Calu3 (cell line): Measurements from ENCODE around the gene TRIM17. TPM values are rescaled to one million over a fixed set of nuclear protein-coding genes. Genes with fewer than 3 reads are reported as not detected.

Experiments used
- BruUV-seq: library from RNA; stranded (reverse); fragments of 400-500 nt; replicated peaks from 2 replicates; lab custom pipeline; 2021; lab: Mats Ljungman, UMichigan
- CTCF ChIA-PET: fragments of 300-600 bp; sonication (Branson Sonifier 250); formaldehyde crosslinking; loops from one replicate; lab custom pipeline; 2022; ENCODE audit warnings: antibody characterized with exemption; lab: Charles Lee
- DNase-seq: peaks from one replicate; pipeline ENCODE4 v3.0.0; 2022
- H3K27ac Mint-ChIP-seq: one replicate; pipeline ENCODE4 v1.8.0; 2022; ENCODE audit warnings: mixed read lengths; ENCODE audit not compliant: unreplicated experiment
- H3K27me3 Mint-ChIP-seq: one replicate; pipeline ENCODE4 v1.8.0; 2022; ENCODE audit warnings: mixed read lengths; ENCODE audit not compliant: unreplicated experiment
- H3K36me3 Mint-ChIP-seq: one replicate; pipeline ENCODE4 v1.8.0; 2022; ENCODE audit warnings: mild to moderate bottlenecking, moderate library complexity, mixed read lengths; ENCODE audit not compliant: insufficient read depth, unreplicated experiment
- H3K4me1 Mint-ChIP-seq: one replicate; pipeline ENCODE4 v1.8.0; 2022; ENCODE audit warnings: mild to moderate bottlenecking, low read depth, mixed read lengths; ENCODE audit not compliant: unreplicated experiment
- H3K4me3 Mint-ChIP-seq: one replicate; pipeline ENCODE4 v1.8.0; 2022; ENCODE audit warnings: mild to moderate bottlenecking, low read depth, moderate library complexity, mixed read lengths; ENCODE audit not compliant: unreplicated experiment
- H3K9me3 Mint-ChIP-seq: one replicate; pipeline ENCODE4 v1.8.0; 2022; ENCODE audit warnings: low read depth, mixed read lengths; ENCODE audit not compliant: unreplicated experiment
- intact Hi-C: fragments of 100-400 bp; cut with micrococcal nuclease; formaldehyde crosslinking; loops from one replicate; pipeline ENCODE4 v1.10.0; 2022; ENCODE audit not compliant: unreplicated experiment
- total RNA-seq: library from RNA; stranded (reverse); gene quantifications from 2 replicates; pipeline ENCODE4 v1.2.3, GENCODE V29; 2022
- TF ChIP-seq, protein P1 (sequence below): fragments of 200-600 bp; IDR thresholded peaks from one replicate; pipeline ENCODE4 v1.8.0; 2022; ENCODE audit warnings: antibody characterized with exemption; ENCODE audit not compliant: unreplicated experiment

Gene TRIM17
- total RNA-seq, 1 experiment from 2014 or later = 3.8 TPM

DNA sequence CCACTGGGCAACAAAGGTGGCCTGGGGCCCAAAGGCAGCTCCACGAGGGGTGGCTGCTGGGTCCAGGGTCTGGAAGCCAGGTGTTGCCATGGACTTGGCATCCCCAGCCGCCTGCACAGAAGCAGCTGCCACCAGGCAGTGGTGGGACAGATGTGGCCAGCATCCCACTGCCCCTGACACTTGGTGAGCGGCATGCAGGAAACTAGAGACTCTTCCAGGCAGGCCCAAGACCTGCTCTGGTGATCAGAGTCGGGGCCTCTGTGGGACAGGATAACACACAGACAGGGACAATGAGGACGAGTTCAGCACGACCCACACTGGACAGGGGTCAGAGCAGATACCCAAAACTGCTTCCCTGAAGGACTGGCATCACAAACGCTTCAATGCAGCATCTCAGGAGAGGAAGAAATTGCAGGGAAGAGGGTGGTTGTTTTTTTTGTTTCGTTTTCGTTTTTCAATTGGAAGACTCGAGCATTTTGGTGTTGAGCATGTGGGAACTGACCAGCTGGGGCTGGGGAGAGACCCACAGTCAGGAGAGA lies 36.4 kb upstream of the TRIM17 start:
- TF ChIP-seq, protein P1, sequence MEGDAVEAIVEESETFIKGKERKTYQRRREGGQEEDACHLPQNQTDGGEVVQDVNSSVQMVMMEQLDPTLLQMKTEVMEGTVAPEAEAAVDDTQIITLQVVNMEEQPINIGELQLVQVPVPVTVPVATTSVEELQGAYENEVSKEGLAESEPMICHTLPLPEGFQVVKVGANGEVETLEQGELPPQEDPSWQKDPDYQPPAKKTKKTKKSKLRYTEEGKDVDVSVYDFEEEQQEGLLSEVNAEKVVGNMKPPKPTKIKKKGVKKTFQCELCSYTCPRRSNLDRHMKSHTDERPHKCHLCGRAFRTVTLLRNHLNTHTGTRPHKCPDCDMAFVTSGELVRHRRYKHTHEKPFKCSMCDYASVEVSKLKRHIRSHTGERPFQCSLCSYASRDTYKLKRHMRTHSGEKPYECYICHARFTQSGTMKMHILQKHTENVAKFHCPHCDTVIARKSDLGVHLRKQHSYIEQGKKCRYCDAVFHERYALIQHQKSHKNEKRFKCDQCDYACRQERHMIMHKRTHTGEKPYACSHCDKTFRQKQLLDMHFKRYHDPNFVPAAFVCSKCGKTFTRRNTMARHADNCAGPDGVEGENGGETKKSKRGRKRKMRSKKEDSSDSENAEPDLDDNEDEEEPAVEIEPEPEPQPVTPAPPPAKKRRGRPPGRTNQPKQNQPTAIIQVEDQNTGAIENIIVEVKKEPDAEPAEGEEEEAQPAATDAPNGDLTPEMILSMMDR = no peak
- intact Hi-C loops = no loop called here
- DNase-seq = no peak
- CTCF ChIA-PET = interaction anchor here (0.8 kb wide), 1 partner anchor 46 kb away, joined by 6 read pairs; the partner anchor contains the start of gene TRIM11
- H3K27me3 Mint-ChIP-seq = no peaks in the 10 kb centered on the region
- peaks cover 33% of the 10 kb centered on the region for H3K36me3 Mint-ChIP-seq
- H3K27ac Mint-ChIP-seq = no peak overlapping the region
- peaks cover 37% of the 10 kb centered on the region for H3K4me1 Mint-ChIP-seq
- BruUV-seq = no TSS peak
- no peak overlapping the region for H3K4me3 Mint-ChIP-seq
- H3K9me3 Mint-ChIP-seq = no peaks in the 10 kb centered on the region

DNA sequence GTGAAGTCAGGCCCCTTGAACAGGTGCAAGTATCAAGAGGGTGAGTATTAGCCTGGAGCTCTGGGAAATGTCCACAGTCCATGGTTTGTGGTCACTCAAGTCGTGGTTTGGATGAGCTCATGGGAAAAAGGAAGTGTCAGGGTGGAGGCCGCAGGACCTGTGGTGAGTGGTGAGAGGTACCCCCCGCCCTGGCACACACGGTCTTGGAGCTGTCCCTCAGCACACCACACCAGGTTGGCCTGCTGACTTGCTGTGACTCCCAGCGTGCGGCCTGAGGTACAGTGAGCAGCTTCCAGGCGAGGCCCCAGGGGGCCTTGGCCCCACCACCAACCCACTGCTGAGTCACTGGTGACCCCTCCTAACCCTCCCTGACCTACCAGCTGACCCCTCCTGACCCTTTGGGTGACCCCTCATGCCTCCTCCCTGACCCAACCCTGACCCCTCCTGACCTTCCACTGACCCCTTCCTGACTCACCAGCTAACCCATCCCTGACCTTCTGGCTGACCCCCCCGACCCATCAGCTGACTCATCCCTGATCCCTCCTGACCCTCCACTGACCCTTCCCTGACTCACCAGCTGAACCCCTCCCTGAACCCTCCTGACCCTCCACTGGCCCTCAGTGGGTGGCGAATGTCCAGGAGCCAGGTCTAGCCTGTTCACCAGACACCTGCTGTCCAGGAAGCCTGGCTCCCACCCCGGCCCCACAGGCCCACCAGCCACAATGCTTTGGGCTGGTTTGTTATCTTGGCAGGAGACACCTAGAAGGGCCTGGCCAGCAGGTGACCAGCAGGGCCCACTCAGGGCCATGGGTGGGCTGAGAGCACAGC lies 35.7 kb upstream of the TRIM17 start:
- H3K9me3 Mint-ChIP-seq = no peaks in the 10 kb centered on the region
- CTCF ChIA-PET = interaction anchor here (0.6 to 0.8 kb wide), 2 partner anchors 46 to 70 kb away, joined by 5 to 6 read pairs; partner anchors contain the start of gene TRIM11
- no peak overlapping the region for H3K4me3 Mint-ChIP-seq
- intact Hi-C loops = no loop called here
- H3K4me1 Mint-ChIP-seq = peaks cover 34% of the 10 kb centered on the region
- TF ChIP-seq, protein P1 = no peak
- H3K36me3 Mint-ChIP-seq = peaks cover 26% of the 10 kb centered on the region
- BruUV-seq = no TSS peak
- no peak overlapping the region for H3K27ac Mint-ChIP-seq
- no peak for DNase-seq
- no peaks in the 10 kb centered on the region for H3K27me3 Mint-ChIP-seq

DNA sequence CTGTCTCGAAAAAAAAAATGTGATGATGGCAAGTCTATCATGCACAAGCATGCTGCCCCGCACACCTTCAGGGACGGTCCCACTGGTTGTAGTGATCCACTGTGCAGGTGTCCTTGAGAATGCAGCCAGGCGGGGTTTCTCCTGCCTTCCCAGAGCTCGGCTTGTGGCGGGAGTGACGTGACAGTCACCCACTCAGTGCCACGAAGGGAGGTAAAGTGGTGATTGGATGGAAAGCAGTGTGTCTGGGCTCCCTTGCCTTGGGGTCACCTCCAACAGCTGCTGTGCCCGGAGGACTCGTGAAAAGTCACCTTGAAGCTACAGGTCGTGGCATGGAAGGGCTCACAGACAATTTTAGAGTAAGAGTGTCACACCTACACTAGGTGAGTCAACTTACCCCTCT lies 33.5 kb upstream of the TRIM17 start:
- H3K4me3 Mint-ChIP-seq = no peak overlapping the region
- CTCF ChIA-PET = no interaction called here
- peaks cover 17% of the 10 kb centered on the region for H3K36me3 Mint-ChIP-seq
- H3K27me3 Mint-ChIP-seq = peaks cover 20% of the 10 kb centered on the region
- TF ChIP-seq, protein P1 = no peak
- intact Hi-C loops = no loop called here
- no peaks in the 10 kb centered on the region for H3K9me3 Mint-ChIP-seq
- no peak overlapping the region for H3K27ac Mint-ChIP-seq
- DNase-seq = no peak
- BruUV-seq = no TSS peak
- H3K4me1 Mint-ChIP-seq = peaks cover 43% of the 10 kb centered on the region

DNA sequence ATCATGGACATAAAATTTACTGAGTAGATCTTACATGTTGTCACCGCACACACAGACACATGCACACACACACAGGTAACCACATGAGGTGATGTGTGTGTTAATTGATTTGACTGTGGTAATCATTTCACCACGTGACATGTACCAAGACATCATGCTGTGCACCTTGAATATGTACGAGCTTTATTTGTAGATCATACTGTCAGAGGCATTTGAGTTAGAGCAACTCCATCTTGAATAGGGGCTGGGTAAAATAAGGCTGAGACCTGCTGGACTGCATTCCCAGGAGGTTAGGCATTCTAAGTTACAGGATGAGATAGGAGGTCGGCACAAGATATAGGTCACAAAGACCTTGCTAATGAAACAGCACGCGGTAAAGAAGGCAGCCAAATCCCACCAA lies 31.7 kb upstream of the TRIM17 start:
- Mint-ChIP-seq H3K36me3 (peaks cover 10% of the 10 kb centered on the region), H3K4me3 (no peak overlapping the region), H3K27ac (no peak overlapping the region), H3K4me1 (peaks cover 36% of the 10 kb centered on the region), H3K27me3 (peaks cover 38% of the 10 kb centered on the region), H3K9me3 (no peaks in the 10 kb centered on the region)
- TF ChIP-seq, protein P1 = no peak
- CTCF ChIA-PET = no interaction called here
- no TSS peak for BruUV-seq
- intact Hi-C loops = no loop called here
- no peak for DNase-seq
